Measurements from ENCODE around the gene PDE7B. TPM values are rescaled to one million over a fixed set of nuclear protein-coding genes. Genes with fewer than 3 reads are reported as not detected.

PDE7B gene
- total RNA-seq, 1 donor from 2014 or later = 12.6 TPM

DNA sequence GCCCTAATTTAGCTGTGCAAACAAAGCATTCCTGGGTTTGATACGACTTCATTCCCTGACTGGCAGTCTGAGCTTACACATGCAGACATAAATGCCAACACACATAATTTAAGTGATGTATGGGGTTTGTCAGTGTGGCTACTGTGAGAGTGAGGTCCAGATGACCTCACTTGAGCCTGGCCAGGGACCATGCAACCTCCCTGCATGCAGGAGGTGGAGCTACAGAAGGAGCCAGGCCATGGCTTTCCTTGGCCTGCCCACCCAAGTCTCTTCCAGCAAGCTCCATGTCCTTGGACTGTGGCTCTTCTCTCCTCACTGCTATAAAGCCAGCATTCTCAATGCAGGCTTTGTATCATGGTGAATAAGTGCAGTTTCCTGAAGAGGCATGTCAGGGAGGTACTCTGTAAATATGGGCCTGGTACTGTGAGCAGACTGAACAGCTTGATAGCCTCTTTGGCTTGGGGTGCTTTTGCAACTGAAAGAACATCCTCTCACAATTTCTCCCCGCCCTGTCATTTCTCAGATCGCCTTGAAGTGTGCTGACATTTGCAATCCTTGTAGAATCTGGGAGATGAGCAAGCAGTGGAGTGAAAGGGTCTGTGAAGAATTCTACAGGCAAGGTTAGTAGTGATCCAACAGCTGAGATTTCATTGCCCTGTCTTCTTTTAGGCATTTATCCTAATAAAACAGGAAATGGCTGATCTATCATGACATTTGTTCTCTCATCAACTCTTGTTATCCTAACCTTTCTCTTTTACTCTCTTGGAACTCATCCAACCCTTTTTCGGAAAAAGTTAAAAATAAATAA lies 329.4 kb downstream of the PDE7B start:
- Histone ChIP-seq H3K9me3 (replicated peaks) (no peaks in the 10 kb centered on the region), H3K4me3 (no peak overlapping the region), H3K4me1 (peaks cover 26% of the 10 kb centered on the region), H3K27me3 (ENCODE audit: low read depth) (no peaks in the 10 kb centered on the region), H3K36me3 (peaks cover 45% of the 10 kb centered on the region), H3K27ac (replicated peaks) (peak overlapping the region; percentile 67)
- no peak for DNase-seq
- intact Hi-C loops (cut with micrococcal nuclease) = no loop called here
- TF ChIP-seq, protein P1, sequence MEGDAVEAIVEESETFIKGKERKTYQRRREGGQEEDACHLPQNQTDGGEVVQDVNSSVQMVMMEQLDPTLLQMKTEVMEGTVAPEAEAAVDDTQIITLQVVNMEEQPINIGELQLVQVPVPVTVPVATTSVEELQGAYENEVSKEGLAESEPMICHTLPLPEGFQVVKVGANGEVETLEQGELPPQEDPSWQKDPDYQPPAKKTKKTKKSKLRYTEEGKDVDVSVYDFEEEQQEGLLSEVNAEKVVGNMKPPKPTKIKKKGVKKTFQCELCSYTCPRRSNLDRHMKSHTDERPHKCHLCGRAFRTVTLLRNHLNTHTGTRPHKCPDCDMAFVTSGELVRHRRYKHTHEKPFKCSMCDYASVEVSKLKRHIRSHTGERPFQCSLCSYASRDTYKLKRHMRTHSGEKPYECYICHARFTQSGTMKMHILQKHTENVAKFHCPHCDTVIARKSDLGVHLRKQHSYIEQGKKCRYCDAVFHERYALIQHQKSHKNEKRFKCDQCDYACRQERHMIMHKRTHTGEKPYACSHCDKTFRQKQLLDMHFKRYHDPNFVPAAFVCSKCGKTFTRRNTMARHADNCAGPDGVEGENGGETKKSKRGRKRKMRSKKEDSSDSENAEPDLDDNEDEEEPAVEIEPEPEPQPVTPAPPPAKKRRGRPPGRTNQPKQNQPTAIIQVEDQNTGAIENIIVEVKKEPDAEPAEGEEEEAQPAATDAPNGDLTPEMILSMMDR (IDR thresholded peaks at IDR 0.05; ENCODE audit: borderline replicate concordance) = no peak

GRCh38 chr6:136181512-136181833 lies 330.0 kb downstream of the PDE7B start:
- Histone ChIP-seq H3K4me1 (peaks cover 26% of the 10 kb centered on the region), H3K27me3 (ENCODE audit: low read depth) (no peaks in the 10 kb centered on the region), H3K27ac (replicated peaks) (peak overlapping the region; percentile 67), H3K36me3 (peaks cover 50% of the 10 kb centered on the region), H3K4me3 (no peak overlapping the region), H3K9me3 (replicated peaks) (no peaks in the 10 kb centered on the region)
- no peak for DNase-seq
- intact Hi-C loops (cut with micrococcal nuclease) = no loop called here
- TF ChIP-seq, protein P1 (IDR thresholded peaks at IDR 0.05; ENCODE audit: borderline replicate concordance) = no peak

- no peak overlapping the region for H3K4me3 ChIP-seq
- H3K9me3 ChIP-seq (replicated peaks) = no peaks in the 10 kb centered on the region
- H3K36me3 ChIP-seq = peaks cover 54% of the 10 kb centered on the region
- intact Hi-C loops (cut with micrococcal nuclease) = no loop called here
- TF ChIP-seq, protein P1 (IDR thresholded peaks at IDR 0.05; ENCODE audit: borderline replicate concordance) = no peak
- H3K27ac ChIP-seq (replicated peaks) = peak overlapping the region; percentile 67
- DNase-seq = no peak
- H3K4me1 ChIP-seq = peaks cover 26% of the 10 kb centered on the region
- H3K27me3 ChIP-seq (ENCODE audit: low read depth) = no peaks in the 10 kb centered on the region
Measured at GRCh38 chr6:136181861-136182260, 330.4 kb downstream of the PDE7B start.

- TF ChIP-seq, protein P1 (IDR thresholded peaks at IDR 0.05; ENCODE audit: borderline replicate concordance) = no peak
- no peak for DNase-seq
- Histone ChIP-seq H3K27ac (replicated peaks) (no peak overlapping the region), H3K4me3 (no peak overlapping the region), H3K4me1 (peaks cover 26% of the 10 kb centered on the region), H3K36me3 (peaks cover 60% of the 10 kb centered on the region), H3K9me3 (replicated peaks) (no peaks in the 10 kb centered on the region), H3K27me3 (ENCODE audit: low read depth) (no peaks in the 10 kb centered on the region)
- intact Hi-C loops (cut with micrococcal nuclease) = no loop called here
Measured at GRCh38 chr6:136184738-136185137, 333.2 kb downstream of the PDE7B start.

- Histone ChIP-seq H3K27me3 (ENCODE audit: low read depth) (no peaks in the 10 kb centered on the region), H3K36me3 (peaks cover 61% of the 10 kb centered on the region), H3K4me1 (peaks cover 12% of the 10 kb centered on the region), H3K27ac (replicated peaks) (peak overlapping the region; percentile 18), H3K9me3 (replicated peaks) (no peaks in the 10 kb centered on the region), H3K4me3 (no peak overlapping the region)
- DNase-seq = no peak
- TF ChIP-seq, protein P1 (IDR thresholded peaks at IDR 0.05; ENCODE audit: borderline replicate concordance) = no peak
- intact Hi-C loops (cut with micrococcal nuclease) = no loop called here
Measured at GRCh38 chr6:136186363-136186762, 334.9 kb downstream of the PDE7B start.

Data from left ventricle myocardium inferior (tissue), 1 donor.